Raji (cell line): ENCODE measurements around the gene LOXHD1.

Experiments
- POLR2A ChIP-seq: IDR thresholded peaks from 2 replicates; pipeline ENCODE4 v1.6.1; 2011; ENCODE audit warnings: low read depth, low read length, control low read depth; ENCODE audit not compliant: insufficient read depth

Gene LOXHD1

GRCh38 chr18:46516555-46516954, 140.5 kb downstream of the LOXHD1 start:
- no peak for TF ChIP-seq POLR2A

GRCh38 chr18:46510386-46510785, 146.6 kb downstream of the LOXHD1 start:
- no peak for TF ChIP-seq POLR2A

GRCh38 chr18:46509530-46509929, 147.5 kb downstream of the LOXHD1 start:
- TF ChIP-seq POLR2A: no peak

- no peak for TF ChIP-seq POLR2A
Measured at GRCh38 chr18:46506974-46507586, 149.9 kb downstream of the LOXHD1 start.

- TF ChIP-seq POLR2A: no peak
Measured at GRCh38 chr18:46502444-46502843, 154.6 kb downstream of the LOXHD1 start.

GRCh38 chr18:46497129-46497528, 159.9 kb downstream of the LOXHD1 start:
- TF ChIP-seq POLR2A: no peak

GRCh38 chr18:46488471-46489213, 168.4 kb downstream of the LOXHD1 start:
- no peak for TF ChIP-seq POLR2A

- no peak for TF ChIP-seq POLR2A
Measured at GRCh38 chr18:46485675-46486194, 171.3 kb downstream of the LOXHD1 start.

- no peak for TF ChIP-seq POLR2A
Measured at GRCh38 chr18:46484971-46485370, 172.0 kb downstream of the LOXHD1 start.

GRCh38 chr18:46482831-46483230, 174.2 kb downstream of the LOXHD1 start:
- no peak for TF ChIP-seq POLR2A

- TF ChIP-seq POLR2A: no peak
Measured at GRCh38 chr18:46481847-46482245, 175.2 kb downstream of the LOXHD1 start.

- TF ChIP-seq POLR2A: no peak
Measured at GRCh38 chr18:46481048-46481846, 175.8 kb downstream of the LOXHD1 start.

- TF ChIP-seq POLR2A: no peak
Measured at GRCh38 chr18:46480226-46480625, 176.8 kb downstream of the LOXHD1 start.

- TF ChIP-seq POLR2A: no peak
Measured at GRCh38 chr18:46478796-46479195, 178.2 kb downstream of the LOXHD1 start.

- TF ChIP-seq POLR2A: no peak
Measured at GRCh38 chr18:46477425-46478011, 179.5 kb downstream of the LOXHD1 start.
